HG02678 (cell line): ENCODE measurements around the gene ABCA7.
"Not testable (repeated sequence)": the region's sequence is repeated elsewhere in the genome, so short reads cannot be mapped to it uniquely, and the experiment has no call there.

ENCODE experiments used
- ATAC-seq: cut with Tn5 transposase; IDR thresholded peaks from one replicate; pipeline ENCODE4 v1.9.1; 2021; ENCODE audit warnings: mild to moderate bottlenecking, moderate library complexity; ENCODE audit not compliant: unreplicated experiment

The ABCA7 gene

DNA sequence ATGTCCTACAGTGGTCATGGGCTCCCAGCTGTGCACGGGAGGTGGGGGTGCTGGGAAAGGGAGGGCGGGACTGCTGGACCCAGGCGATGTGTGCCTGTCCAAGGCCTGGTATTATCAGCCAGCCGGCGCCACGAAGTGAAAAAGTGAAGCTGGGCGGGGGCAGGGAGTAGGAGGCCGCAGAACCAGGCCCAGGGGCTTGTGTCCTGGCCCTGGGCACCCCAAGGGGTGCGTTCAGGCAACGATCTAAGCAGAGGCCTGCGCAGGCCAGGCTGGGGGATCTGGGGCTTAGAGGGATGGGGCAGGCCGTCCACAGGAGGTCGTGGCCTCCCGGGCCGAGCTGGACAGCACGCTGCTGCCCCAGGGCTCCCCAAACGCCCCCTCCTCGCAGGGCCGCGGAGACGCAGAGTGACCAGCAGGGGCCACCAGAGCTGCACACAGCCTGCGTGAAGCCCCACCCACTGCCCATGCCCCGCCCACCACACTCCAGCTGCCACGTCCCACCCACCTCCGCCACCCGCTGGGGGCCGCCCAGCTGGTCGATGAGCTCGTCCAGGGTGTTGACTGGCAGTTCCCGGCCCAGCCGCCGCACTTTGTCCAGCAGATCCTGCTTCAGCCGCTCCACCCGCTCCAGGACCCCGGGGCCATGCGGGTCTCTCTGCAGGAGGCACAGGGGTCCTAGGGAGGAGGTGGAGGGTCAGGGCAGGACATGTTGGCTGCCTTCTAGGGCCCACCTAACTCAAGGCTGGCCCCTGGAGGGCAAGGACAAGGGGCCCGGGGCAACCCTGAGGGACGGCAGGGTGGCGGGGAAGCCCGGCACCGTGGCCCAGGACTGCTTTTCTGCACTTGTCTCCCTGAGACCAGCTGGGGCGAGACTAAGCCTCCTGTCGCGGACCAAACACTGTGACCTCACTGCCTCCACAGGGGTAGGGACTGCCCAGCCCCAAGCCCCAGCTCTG is 73.4 kb downstream of the ABCA7 start:
- ATAC-seq, result peak; percentile 59

DNA sequence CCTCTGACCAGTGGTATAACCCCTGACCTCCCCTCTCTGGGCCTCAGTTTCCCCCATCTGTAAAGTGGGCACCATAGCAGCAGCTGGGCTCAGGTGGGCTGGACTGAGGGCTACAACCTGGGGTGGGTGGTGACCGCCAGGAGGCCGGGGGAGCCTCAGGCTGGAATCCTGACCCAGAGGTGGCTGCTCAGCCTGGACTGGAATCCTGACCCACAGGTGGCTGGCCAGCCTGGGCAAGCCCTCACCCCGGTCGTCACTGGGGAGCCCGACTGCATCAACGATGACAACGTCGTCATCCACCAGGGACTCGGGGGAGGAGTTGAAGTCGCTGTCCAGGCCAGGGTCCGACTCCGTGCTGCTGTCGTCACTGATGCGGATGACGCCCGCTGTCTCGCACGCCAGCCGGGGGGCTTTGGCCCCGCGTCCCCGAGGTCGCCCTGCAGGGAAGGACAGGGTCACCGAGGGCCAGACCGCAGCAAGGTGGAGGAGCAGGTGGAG is 74.1 kb downstream of the ABCA7 start:
- ATAC-seq, result no peak

DNA sequence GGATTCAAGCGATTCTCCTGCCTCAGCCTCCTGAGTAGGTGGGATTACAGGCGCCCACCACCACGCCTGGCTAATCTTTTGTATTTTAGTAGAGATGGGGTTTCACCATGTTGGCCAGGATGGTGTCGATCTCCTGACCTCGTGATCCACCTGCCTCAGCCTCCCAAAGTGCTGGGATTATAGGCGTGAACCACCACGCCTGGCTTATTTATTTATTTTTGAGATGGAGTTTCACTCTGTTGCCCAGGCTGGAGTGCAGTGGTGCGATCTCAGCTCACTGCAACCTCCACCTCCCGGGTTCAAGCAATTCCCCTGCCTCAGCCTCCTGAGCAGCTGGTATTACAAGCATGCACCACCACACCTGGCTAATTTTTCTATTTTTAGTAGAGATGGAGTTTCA is 74.8 kb downstream of the ABCA7 start:
- not testable (repeated sequence) for ATAC-seq
